MM.1S (cell line): ENCODE measurements around the gene HBA1.

Source experiments
- DNase-seq: peaks from one replicate; pipeline ENCODE4 v3.0.0-alpha.2; 2015
- H2AFZ ChIP-seq: fragments of 300-600 bp; sonication (generic); 2 replicates; pipeline ENCODE4 v1.6.0; 2016; ENCODE audit warnings: antibody characterized with exemption, low read length
- H3F3A ChIP-seq: fragments of 300-600 bp; sonication (generic); 2 replicates; pipeline ENCODE4 v1.6.1; 2016; ENCODE audit warnings: mild to moderate bottlenecking, antibody characterized with exemption, low read length, moderate library complexity, mixed read lengths; ENCODE audit not compliant: insufficient read depth
- H3K27ac ChIP-seq: fragments of 300-600 bp; sonication (generic); 2 replicates; pipeline ENCODE4 v1.5.1; 2016; ENCODE audit warnings: mild to moderate bottlenecking, low read length
- H3K27me3 ChIP-seq: fragments of 300-600 bp; sonication (generic); replicated peaks from 2 replicates; pipeline ENCODE4 v1.6.0; 2016; ENCODE audit warnings: low read length; ENCODE audit not compliant: insufficient read depth
- H3K36me3 ChIP-seq: fragments of 300-600 bp; sonication (generic); replicated peaks from 2 replicates; pipeline ENCODE4 v1.6.1; 2016; ENCODE audit warnings: mild to moderate bottlenecking, low read length, mixed read lengths; ENCODE audit not compliant: insufficient read depth
- H3K4me1 ChIP-seq: fragments of 300-600 bp; sonication (generic); 2 replicates; pipeline ENCODE4 v1.6.1; 2016; ENCODE audit warnings: low read length, mixed read lengths
- H3K4me2 ChIP-seq: fragments of 300-600 bp; sonication (generic); 2 replicates; pipeline ENCODE4 v1.6.0; 2016; ENCODE audit warnings: low read depth, low read length
- H3K4me3 ChIP-seq: fragments of 300-600 bp; sonication (generic); 2 replicates; pipeline ENCODE4 v1.5.1; 2016; ENCODE audit warnings: low read length, mixed read lengths
- H3K79me2 ChIP-seq: fragments of 300-600 bp; sonication (generic); 2 replicates; pipeline ENCODE4 v1.6.1; 2016; ENCODE audit warnings: mixed run types, low read length, mixed read lengths
- H3K9ac ChIP-seq: fragments of 300-600 bp; sonication (generic); 2 replicates; pipeline ENCODE4 v1.6.1; 2016; ENCODE audit warnings: low read length, mixed read lengths
- H3K9me2 ChIP-seq: fragments of 300-600 bp; sonication (generic); replicated peaks from 2 replicates; pipeline ENCODE4 v1.6.1; 2016; ENCODE audit warnings: mild to moderate bottlenecking, low read length, mixed read lengths; ENCODE audit not compliant: insufficient read depth
- H3K9me3 ChIP-seq: fragments of 300-600 bp; sonication (generic); replicated peaks from 2 replicates; pipeline ENCODE4 v1.6.1; 2016; ENCODE audit warnings: mild to moderate bottlenecking, low read length, mixed read lengths; ENCODE audit not compliant: insufficient read depth
- H4K20me1 ChIP-seq: fragments of 300-600 bp; sonication (generic); 2 replicates; pipeline ENCODE4 v1.6.1; 2016; ENCODE audit warnings: mild to moderate bottlenecking, low read length, moderate library complexity, mixed read lengths; ENCODE audit not compliant: insufficient read depth
- EZH2 ChIP-seq: fragments of 300-600 bp; sonication (generic); optimal IDR thresholded peaks from 2 replicates; pipeline ENCODE3; 2017; ENCODE audit warnings: low read depth, mild to moderate bottlenecking, antibody characterized with exemption, low read length, mixed read lengths
- EZH2phosphoT487 ChIP-seq: fragments of 300-600 bp; sonication (generic); IDR thresholded peaks from 2 replicates; pipeline ENCODE4 v1.6.1; 2018; ENCODE audit warnings: antibody characterized with exemption, low read length
- TF ChIP-seq, protein P1 (sequence below): fragments of 300-600 bp; sonication (generic); IDR thresholded peaks from 2 replicates; pipeline ENCODE4 v1.5.1; 2016; ENCODE audit warnings: antibody characterized with exemption, low read length, mixed read lengths

The HBA1 gene

DNA sequence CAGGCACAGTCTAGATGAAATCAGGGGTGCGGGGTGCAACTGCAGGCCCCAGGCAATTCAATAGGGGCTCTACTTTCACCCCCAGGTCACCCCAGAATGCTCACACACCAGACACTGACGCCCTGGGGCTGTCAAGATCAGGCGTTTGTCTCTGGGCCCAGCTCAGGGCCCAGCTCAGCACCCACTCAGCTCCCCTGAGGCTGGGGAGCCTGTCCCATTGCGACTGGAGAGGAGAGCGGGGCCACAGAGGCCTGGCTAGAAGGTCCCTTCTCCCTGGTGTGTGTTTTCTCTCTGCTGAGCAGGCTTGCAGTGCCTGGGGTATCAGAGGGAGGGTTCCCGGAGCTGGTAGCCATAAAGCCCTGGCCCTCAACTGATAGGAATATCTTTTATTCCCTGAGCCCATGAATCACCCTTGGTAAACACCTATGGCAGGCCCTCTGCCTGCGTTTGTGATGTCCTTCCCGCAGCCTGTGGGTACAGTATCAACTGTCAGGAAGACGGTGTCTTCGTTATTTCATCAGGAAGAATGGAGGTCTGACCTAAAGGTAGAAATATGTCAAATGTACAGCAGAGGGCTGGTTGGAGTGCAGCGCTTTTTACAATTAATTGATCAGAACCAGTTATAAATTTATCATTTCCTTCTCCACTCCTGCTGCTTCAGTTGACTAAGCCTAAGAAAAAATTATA is 1.6 kb downstream of the HBA1 start:
- Histone ChIP-seq H3K27me3 (peaks cover 27% of the 10 kb centered on the region), H4K20me1 (no peaks in the 10 kb centered on the region), H2AFZ (no peak overlapping the region), H3K9me2 (no peaks in the 10 kb centered on the region), H3K4me1 (0 out of 2 replicates have a peak, but pooled peaks cover 6% of the 10 kb centered on the region), H3K36me3 (no peaks in the 10 kb centered on the region), H3F3A (no peaks in the 10 kb centered on the region), H3K4me2 (no peak overlapping the region), H3K27ac (no peak overlapping the region), H3K9ac (no peak overlapping the region), H3K79me2 (no peaks in the 10 kb centered on the region), H3K4me3 (no peak overlapping the region), H3K9me3 (no peaks in the 10 kb centered on the region)
- DNase-seq: no peak
- TF ChIP-seq EZH2: no peak
- TF ChIP-seq EZH2phosphoT487: no peak
- TF ChIP-seq, protein P1, sequence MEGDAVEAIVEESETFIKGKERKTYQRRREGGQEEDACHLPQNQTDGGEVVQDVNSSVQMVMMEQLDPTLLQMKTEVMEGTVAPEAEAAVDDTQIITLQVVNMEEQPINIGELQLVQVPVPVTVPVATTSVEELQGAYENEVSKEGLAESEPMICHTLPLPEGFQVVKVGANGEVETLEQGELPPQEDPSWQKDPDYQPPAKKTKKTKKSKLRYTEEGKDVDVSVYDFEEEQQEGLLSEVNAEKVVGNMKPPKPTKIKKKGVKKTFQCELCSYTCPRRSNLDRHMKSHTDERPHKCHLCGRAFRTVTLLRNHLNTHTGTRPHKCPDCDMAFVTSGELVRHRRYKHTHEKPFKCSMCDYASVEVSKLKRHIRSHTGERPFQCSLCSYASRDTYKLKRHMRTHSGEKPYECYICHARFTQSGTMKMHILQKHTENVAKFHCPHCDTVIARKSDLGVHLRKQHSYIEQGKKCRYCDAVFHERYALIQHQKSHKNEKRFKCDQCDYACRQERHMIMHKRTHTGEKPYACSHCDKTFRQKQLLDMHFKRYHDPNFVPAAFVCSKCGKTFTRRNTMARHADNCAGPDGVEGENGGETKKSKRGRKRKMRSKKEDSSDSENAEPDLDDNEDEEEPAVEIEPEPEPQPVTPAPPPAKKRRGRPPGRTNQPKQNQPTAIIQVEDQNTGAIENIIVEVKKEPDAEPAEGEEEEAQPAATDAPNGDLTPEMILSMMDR: no peak

DNA sequence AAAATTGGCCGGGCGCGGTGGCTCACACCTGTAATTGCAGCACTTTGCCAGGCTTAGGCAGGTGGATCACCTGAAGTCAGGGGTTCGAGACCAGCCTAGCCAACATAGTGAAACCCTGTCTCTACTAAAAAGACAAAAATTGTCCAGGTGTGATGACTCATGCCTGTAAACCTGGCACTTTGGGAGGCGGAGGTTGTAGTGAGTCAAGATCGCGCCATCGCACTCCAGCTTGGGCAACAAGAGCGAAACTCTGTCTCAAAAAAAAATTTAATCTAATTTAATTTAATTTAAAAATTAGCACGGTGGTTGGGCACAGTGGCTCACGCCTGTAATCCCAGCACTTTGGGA is 2.2 kb downstream of the HBA1 start:
- no peak overlapping the region for H3K9ac ChIP-seq
- no peaks in the 10 kb centered on the region for H3K9me2 ChIP-seq
- 0 out of 2 replicates have a peak, but pooled peaks cover 6% of the 10 kb centered on the region for H3K4me1 ChIP-seq
- peaks cover 27% of the 10 kb centered on the region for H3K27me3 ChIP-seq
- TF ChIP-seq EZH2: no peak
- TF ChIP-seq, protein P1: no peak
- no peak for TF ChIP-seq EZH2phosphoT487
- no peaks in the 10 kb centered on the region for H3K79me2 ChIP-seq
- no peak overlapping the region for H2AFZ ChIP-seq
- H3K9me3 ChIP-seq: no peaks in the 10 kb centered on the region
- H3K4me2 ChIP-seq: no peak overlapping the region
- no peaks in the 10 kb centered on the region for H3K36me3 ChIP-seq
- H3F3A ChIP-seq: no peaks in the 10 kb centered on the region
- H4K20me1 ChIP-seq: no peaks in the 10 kb centered on the region
- no peak for DNase-seq
- no peak overlapping the region for H3K27ac ChIP-seq
- H3K4me3 ChIP-seq: no peak overlapping the region

DNA sequence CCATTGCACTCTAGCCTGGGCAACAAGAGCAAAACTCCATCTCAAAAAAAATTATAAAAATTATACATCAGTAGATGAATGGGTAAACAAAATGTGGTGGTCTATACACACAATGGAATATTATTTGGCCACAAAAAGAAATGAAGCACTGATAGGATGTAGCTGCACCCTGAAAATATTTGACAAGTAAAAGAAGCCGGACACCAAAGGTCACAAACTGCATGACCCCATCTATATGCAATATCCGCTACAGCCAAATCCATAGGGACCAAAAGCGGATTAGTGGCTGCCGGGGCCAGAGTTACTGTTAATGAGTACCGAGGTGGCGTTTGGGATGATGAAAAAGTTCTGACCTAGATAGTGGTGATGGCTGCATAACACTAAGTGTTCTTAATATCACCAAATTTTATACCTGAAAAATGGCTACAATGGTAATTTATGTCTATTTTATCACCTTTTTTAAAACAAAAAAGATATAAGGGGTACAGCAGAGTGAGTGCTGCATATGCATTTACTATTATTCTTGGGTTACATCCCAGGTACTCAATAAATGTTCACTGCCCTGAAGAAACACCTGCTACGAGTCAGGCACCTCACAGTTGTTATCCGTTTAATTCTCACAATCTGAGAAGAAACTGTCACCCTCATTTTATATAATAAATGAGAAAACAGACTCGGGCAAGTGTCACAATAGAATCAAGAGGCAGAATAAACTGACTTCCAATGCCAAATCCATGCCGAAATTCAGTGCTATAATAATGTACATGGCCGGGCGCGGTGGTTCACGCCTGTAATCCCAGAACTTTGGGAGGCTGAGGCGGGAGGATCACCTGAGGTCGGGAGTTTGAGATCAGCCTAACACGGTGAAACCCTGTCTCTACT is 3.0 kb downstream of the HBA1 start:
- Histone ChIP-seq H3K9ac (no peak overlapping the region), H3K27ac (no peak overlapping the region), H2AFZ (no peak overlapping the region), H3K27me3 (peaks cover 27% of the 10 kb centered on the region), H4K20me1 (no peaks in the 10 kb centered on the region), H3K4me3 (no peak overlapping the region), H3K79me2 (no peaks in the 10 kb centered on the region), H3K9me3 (no peaks in the 10 kb centered on the region), H3K4me1 (0 out of 2 replicates have a peak, but pooled peaks cover 6% of the 10 kb centered on the region), H3K36me3 (no peaks in the 10 kb centered on the region), H3K4me2 (no peak overlapping the region), H3F3A (no peaks in the 10 kb centered on the region), H3K9me2 (no peaks in the 10 kb centered on the region)
- DNase-seq: no peak
- TF ChIP-seq EZH2 (no peak), EZH2phosphoT487 (no peak)
- TF ChIP-seq, protein P1: no peak
